Thoracic aorta (tissue), 2 donors: ENCODE data around the gene CKB. TPM values are rescaled to one million over a fixed set of nuclear protein-coding genes. Genes with fewer than 3 reads are reported as not detected.

Experiments
- ATAC-seq: fragments of 150-250 bp; one replicate; pipeline ENCODE4 v1.8.0; 2017; ENCODE audit warnings: low read depth; ENCODE audit not compliant: insufficient number of reproducible peaks, low FRiP score
- DNase-seq: peaks from one replicate; pipeline ENCODE4 v3.0.0-alpha.2; 2020; ENCODE audit warnings: low spot score
- H3K27ac ChIP-seq, 2 donors: fragments of 200-600 bp; sonication (generic); 1 replicate in 1 of 2; 2 replicates in 1 of 2; pipeline ENCODE4 v1.5.1; 2016; ENCODE audit warnings: mild to moderate bottlenecking in 2 of 2, moderate library complexity in 2 of 2
- H3K27me3 ChIP-seq: fragments of 200-600 bp; sonication (generic); replicated peaks from 2 replicates; pipeline ENCODE4 v1.6.0; 2016; ENCODE audit warnings: mild to moderate bottlenecking; ENCODE audit not compliant: insufficient read depth
- H3K36me3 ChIP-seq: fragments of 200-600 bp; sonication (generic); one replicate; pipeline ENCODE4 v1.5.1; 2016
- H3K4me1 ChIP-seq, 2 donors: fragments of 200-600 bp; sonication (generic); 1 replicate in 1 of 2; 2 replicates in 1 of 2; pipeline versions ENCODE4 v1.5.1 to v1.6.0; 2016; ENCODE audit warnings: low read depth in 2 of 2, mild to moderate bottlenecking in 1 of 2; ENCODE audit not compliant: control insufficient read depth in 1 of 2
- H3K4me3 ChIP-seq: fragments of 200-600 bp; sonication (generic); 2 replicates; pipeline ENCODE4 v1.5.1; 2016; ENCODE audit warnings: mild to moderate bottlenecking
- H3K9me3 ChIP-seq: fragments of 200-600 bp; sonication (generic); 2 replicates; pipeline ENCODE4 v1.5.1; 2016
- total RNA-seq, 2 donors: library from RNA; depleted of rRNA; stranded (reverse); fragments of >200 nt; gene quantifications; one replicate each; pipeline versions ENCODE4 v1.1.0 to v1.2.3, GENCODE V29; 2016
- TF ChIP-seq, protein P1 (sequence below): fragments of 200-600 bp; sonication (generic); IDR thresholded peaks from one replicate; pipeline ENCODE4 v1.5.1; 2019; ENCODE audit warnings: antibody characterized with exemption

Gene CKB
- 100 to 1,000 TPM; 109 to 159 TPM for total RNA-seq

DNA sequence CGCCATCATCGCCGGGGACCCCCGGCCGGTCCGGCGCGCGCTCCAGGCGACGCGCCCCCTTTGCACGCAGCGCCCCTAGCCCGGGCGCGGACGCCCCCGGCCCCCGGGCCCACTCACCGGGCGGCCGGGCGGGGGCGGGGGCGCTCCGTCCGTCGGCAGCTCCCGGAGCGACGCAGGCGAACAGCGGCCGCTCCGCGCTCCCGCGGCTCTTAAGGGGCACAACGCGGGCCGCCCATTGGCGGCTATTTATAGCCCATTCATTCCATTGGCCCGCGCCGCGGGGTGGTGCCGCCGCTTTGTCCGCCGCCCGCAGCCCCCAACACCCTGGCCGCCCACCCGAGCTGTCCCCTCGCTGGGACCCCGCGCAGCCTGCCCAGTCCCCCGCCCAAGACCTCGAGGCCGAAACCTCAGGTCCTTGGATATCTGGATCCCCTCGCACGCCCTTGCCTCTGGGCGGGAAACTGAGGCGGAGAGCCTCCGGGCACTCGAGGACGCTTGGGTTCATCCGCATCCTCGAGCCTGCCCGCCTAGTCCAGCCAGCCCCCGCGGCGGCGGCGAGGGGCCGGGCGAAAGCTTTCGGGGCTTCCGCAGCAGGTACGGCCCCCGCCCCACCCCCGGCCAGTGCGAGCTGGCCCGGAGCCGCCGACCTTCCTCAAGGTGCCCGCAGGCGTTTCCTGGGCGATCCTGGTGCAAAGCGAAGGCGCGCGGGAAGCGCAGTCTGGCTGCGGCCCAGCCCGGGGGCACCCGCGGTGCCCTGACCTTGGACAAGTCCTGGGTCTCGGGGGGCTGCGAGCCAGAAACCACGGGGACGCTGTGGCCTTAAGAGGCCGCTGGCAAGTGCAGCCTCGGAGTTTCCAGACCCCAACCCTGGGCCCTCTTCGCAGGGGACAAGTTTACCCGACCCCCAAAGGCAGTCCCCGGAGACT, at the start of gene CKB:
TSS of gene CKB (minus strand) at position 182 of the 926 bp plus-strand sequence. CDS start 337 bp downstream, outside the sequence.
- TF ChIP-seq, protein P1, sequence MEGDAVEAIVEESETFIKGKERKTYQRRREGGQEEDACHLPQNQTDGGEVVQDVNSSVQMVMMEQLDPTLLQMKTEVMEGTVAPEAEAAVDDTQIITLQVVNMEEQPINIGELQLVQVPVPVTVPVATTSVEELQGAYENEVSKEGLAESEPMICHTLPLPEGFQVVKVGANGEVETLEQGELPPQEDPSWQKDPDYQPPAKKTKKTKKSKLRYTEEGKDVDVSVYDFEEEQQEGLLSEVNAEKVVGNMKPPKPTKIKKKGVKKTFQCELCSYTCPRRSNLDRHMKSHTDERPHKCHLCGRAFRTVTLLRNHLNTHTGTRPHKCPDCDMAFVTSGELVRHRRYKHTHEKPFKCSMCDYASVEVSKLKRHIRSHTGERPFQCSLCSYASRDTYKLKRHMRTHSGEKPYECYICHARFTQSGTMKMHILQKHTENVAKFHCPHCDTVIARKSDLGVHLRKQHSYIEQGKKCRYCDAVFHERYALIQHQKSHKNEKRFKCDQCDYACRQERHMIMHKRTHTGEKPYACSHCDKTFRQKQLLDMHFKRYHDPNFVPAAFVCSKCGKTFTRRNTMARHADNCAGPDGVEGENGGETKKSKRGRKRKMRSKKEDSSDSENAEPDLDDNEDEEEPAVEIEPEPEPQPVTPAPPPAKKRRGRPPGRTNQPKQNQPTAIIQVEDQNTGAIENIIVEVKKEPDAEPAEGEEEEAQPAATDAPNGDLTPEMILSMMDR: no peak
- ATAC-seq: no peak
- Histone ChIP-seq H3K4me3 (peak within 1 kb of the TSS; percentile 81), H3K4me1 (peaks cover 14 to 49% of the 10 kb centered on the region in 2 donors), H3K27ac (peak within 1 kb of the TSS; percentile 38 to 66), H3K36me3 (no peaks in the 10 kb centered on the region), H3K9me3 (no peaks in the 10 kb centered on the region), H3K27me3 (no peaks in the 10 kb centered on the region)
- no peak for DNase-seq

DNA sequence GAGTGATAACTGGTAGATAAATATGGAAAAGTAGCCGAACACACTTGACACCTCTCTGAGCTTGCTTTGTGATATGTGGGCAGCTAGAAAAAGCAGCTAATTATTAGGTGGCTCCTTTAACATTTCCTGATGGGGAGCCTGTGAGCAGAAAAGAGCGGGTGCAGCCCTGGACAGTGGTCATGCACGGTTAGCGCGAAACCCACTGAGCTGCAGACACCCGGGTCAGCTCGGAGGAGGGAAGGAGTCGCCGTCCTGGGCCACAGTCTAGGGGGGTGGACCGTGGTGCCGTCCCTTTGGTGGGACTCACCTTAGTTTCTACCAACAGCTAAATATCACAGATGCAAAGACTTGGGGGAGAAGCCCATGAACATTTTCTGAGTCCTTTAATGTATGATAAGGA, 46.8 kb upstream of the CKB start:
- H3K36me3 ChIP-seq: peaks cover 7% of the 10 kb centered on the region
- H3K27ac ChIP-seq: no peak overlapping the region
- no peaks in the 10 kb centered on the region for H3K9me3 ChIP-seq
- TF ChIP-seq, protein P1: no peak
- DNase-seq (no peak), ATAC-seq (no peak)
- no peak overlapping the region for H3K4me3 ChIP-seq
- H3K27me3 ChIP-seq: no peaks in the 10 kb centered on the region
- peaks cover under 1 to 15% of the 10 kb centered on the region in 2 donors for H3K4me1 ChIP-seq

DNA sequence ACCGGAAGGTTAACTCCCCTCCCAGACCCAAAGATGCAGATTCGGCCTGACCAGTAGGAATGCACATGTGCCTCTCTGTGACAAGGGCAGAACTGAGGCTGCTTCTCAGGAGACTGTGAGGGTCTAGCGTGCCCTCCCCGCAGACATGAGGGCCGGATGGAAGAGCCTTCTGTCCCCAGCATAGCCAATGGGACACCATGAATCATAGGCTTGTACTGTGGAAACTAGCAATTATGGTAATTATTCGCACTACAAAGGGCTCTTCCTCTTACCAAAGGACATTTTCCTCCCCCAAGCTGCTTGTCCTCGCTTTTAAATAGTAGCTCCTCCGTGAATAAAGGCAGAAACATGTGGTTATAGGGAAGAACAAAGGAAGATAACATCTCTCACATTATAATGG, 46.3 kb upstream of the CKB start:
- DNase-seq: no peak
- no peaks in the 10 kb centered on the region for H3K9me3 ChIP-seq
- TF ChIP-seq, protein P1: no peak
- H3K36me3 ChIP-seq: peaks cover 7% of the 10 kb centered on the region
- H3K27me3 ChIP-seq: no peaks in the 10 kb centered on the region
- peaks cover 6 to 19% of the 10 kb centered on the region in 2 donors for H3K4me1 ChIP-seq
- H3K27ac ChIP-seq: no peak overlapping the region
- no peak for ATAC-seq
- H3K4me3 ChIP-seq: no peak overlapping the region

DNA sequence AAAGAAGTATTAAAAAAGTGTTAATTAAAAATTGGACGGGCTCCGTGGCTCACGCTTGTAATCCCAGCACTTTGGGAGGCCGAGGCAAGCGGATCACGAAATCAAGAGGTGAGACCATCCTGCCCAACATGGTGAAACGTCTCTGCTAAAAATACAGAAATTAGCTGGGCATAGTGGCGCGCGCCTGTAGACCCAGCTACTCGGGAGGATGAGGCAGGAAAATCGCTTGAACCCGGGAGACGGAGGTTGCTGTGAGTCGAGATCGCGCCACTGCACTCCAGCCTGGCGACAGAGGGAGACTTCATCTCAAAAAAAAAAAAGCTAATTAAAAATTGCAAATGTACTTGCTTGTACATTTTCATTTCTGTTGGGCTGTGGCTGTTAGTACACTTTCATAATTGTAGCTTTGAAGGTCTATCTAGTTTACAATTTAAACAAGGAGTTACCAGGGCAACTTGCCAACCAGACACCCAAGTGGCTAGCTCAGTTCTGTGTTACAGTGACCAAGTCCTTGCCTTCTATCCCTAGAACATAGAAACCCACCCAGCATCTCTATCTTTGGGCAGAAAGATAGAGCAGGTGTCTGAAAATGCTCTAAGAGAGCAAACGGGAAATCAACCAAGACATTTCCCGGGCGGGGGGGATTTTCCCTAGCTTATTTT, 41.3 kb upstream of the CKB start:
- ATAC-seq: no peak
- Histone ChIP-seq H3K27me3 (no peaks in the 10 kb centered on the region), H3K27ac (no peak overlapping the region), H3K4me1 (peaks cover 30 to 52% of the 10 kb centered on the region in 2 donors), H3K36me3 (peaks cover 12% of the 10 kb centered on the region), H3K9me3 (no peaks in the 10 kb centered on the region), H3K4me3 (peak overlapping the region; percentile 85)
- DNase-seq: no peak
- TF ChIP-seq, protein P1: no peak

- no peak for ATAC-seq
- Histone ChIP-seq H3K27ac (peak overlapping the region; percentile 92 to 95), H3K4me1 (peaks cover 30 to 57% of the 10 kb centered on the region in 2 donors)
Measured at GRCh38 chr14:103563226-103563620, 40.6 kb upstream of the CKB start.

More at GRCh38 chr14:103563226-103563620, 40.6 kb upstream of the CKB start:
- TF ChIP-seq, protein P1: no peak
- no peak for DNase-seq
- no peaks in the 10 kb centered on the region for H3K9me3 ChIP-seq
- H3K36me3 ChIP-seq: peaks cover 12% of the 10 kb centered on the region
- no peaks in the 10 kb centered on the region for H3K27me3 ChIP-seq
- H3K4me3 ChIP-seq: peak overlapping the region; percentile 85
